ENCODE data around the gene ZNF341.

ZNF341 gene

GRCh38 chr20:33725607-33726264 lies 6.1 kb upstream of the ZNF341 start:
- Histone ChIP-seq H3K9ac (ENCODE audit: low read length) (no peak overlapping the region), H3K4me1 (ENCODE audit: control insufficient read depth, insufficient read depth, low read length) (no peaks in the 10 kb centered on the region), H3K4me3 (ENCODE audit: low read length) (no peak overlapping the region), H3K9me3 (ENCODE audit: control insufficient read depth, low read length) (no peaks in the 10 kb centered on the region), H3K27me3 (ENCODE audit: control insufficient read depth, insufficient read depth, low read length) (no peaks in the 10 kb centered on the region), H3K36me3 (ENCODE audit: control insufficient read depth, insufficient read depth, low read length) (no peaks in the 10 kb centered on the region)

- Histone ChIP-seq H3K4me1 (ENCODE audit: control insufficient read depth, insufficient read depth, low read length) (peaks cover 6% of the 10 kb centered on the region), H3K9me3 (ENCODE audit: control insufficient read depth, low read length) (no peaks in the 10 kb centered on the region), H3K36me3 (ENCODE audit: control insufficient read depth, insufficient read depth, low read length) (no peaks in the 10 kb centered on the region), H3K27me3 (ENCODE audit: control insufficient read depth, insufficient read depth, low read length) (no peaks in the 10 kb centered on the region), H3K9ac (ENCODE audit: low read length) (no peak overlapping the region), H3K4me3 (ENCODE audit: low read length) (no peak overlapping the region)
Measured at GRCh38 chr20:33727115-33727479, 4.7 kb upstream of the ZNF341 start.

- no peak overlapping the region for H3K4me3 ChIP-seq (ENCODE audit: low read length)
- H3K4me1 ChIP-seq (ENCODE audit: control insufficient read depth, insufficient read depth, low read length): peaks cover 12% of the 10 kb centered on the region
- H3K36me3 ChIP-seq (ENCODE audit: control insufficient read depth, insufficient read depth, low read length): no peaks in the 10 kb centered on the region
- no peak overlapping the region for H3K9ac ChIP-seq (ENCODE audit: low read length)
- no peaks in the 10 kb centered on the region for H3K27me3 ChIP-seq (ENCODE audit: control insufficient read depth, insufficient read depth, low read length)
- no peaks in the 10 kb centered on the region for H3K9me3 ChIP-seq (ENCODE audit: control insufficient read depth, low read length)
Measured at GRCh38 chr20:33727806-33728205, 4.0 kb upstream of the ZNF341 start.

- H3K4me3 ChIP-seq (ENCODE audit: low read length): no peak overlapping the region
- H3K36me3 ChIP-seq (ENCODE audit: control insufficient read depth, insufficient read depth, low read length): no peaks in the 10 kb centered on the region
- H3K4me1 ChIP-seq (ENCODE audit: control insufficient read depth, insufficient read depth, low read length): peaks cover 16% of the 10 kb centered on the region
- H3K9ac ChIP-seq (ENCODE audit: low read length): no peak overlapping the region
- no peaks in the 10 kb centered on the region for H3K9me3 ChIP-seq (ENCODE audit: control insufficient read depth, low read length)
- no peaks in the 10 kb centered on the region for H3K27me3 ChIP-seq (ENCODE audit: control insufficient read depth, insufficient read depth, low read length)
Measured at GRCh38 chr20:33728463-33728862, 3.3 kb upstream of the ZNF341 start.

GRCh38 chr20:33729101-33729500 lies 2.7 kb upstream of the ZNF341 start:
- Histone ChIP-seq H3K4me3 (ENCODE audit: low read length) (no peak overlapping the region), H3K4me1 (ENCODE audit: control insufficient read depth, insufficient read depth, low read length) (peaks cover 22% of the 10 kb centered on the region)

GRCh38 chr20:33730946-33731692 lies 677 bp upstream of the ZNF341 start:
- Histone ChIP-seq H3K36me3 (ENCODE audit: control insufficient read depth, insufficient read depth, low read length) (no peaks in the 10 kb centered on the region), H3K9ac (ENCODE audit: low read length) (peak overlapping the region; percentile 84), H3K27me3 (ENCODE audit: control insufficient read depth, insufficient read depth, low read length) (no peaks in the 10 kb centered on the region), H3K4me3 (ENCODE audit: low read length) (peak overlapping the region; percentile 55), H3K4me1 (ENCODE audit: control insufficient read depth, insufficient read depth, low read length) (peaks cover 27% of the 10 kb centered on the region), H3K9me3 (ENCODE audit: control insufficient read depth, low read length) (no peaks in the 10 kb centered on the region)

More at GRCh38 chr20:33729101-33729500, 2.7 kb upstream of the ZNF341 start:
- H3K9me3 ChIP-seq (ENCODE audit: control insufficient read depth, low read length): no peaks in the 10 kb centered on the region
- H3K36me3 ChIP-seq (ENCODE audit: control insufficient read depth, insufficient read depth, low read length): no peaks in the 10 kb centered on the region
- H3K27me3 ChIP-seq (ENCODE audit: control insufficient read depth, insufficient read depth, low read length): no peaks in the 10 kb centered on the region
- H3K9ac ChIP-seq (ENCODE audit: low read length): no peak overlapping the region

GRCh38 chr20:33732166-33732970 lies 572 bp downstream of the ZNF341 start:
- Histone ChIP-seq H3K9me3 (ENCODE audit: control insufficient read depth, low read length) (peaks cover under 1% of the 10 kb centered on the region), H3K27me3 (ENCODE audit: control insufficient read depth, insufficient read depth, low read length) (no peaks in the 10 kb centered on the region), H3K4me3 (ENCODE audit: low read length) (peak overlapping the region; percentile 33), H3K9ac (ENCODE audit: low read length) (peak overlapping the region; percentile 50), H3K36me3 (ENCODE audit: control insufficient read depth, insufficient read depth, low read length) (no peaks in the 10 kb centered on the region), H3K4me1 (ENCODE audit: control insufficient read depth, insufficient read depth, low read length) (peaks cover 27% of the 10 kb centered on the region)

- peaks cover 27% of the 10 kb centered on the region for H3K4me1 ChIP-seq (ENCODE audit: control insufficient read depth, insufficient read depth, low read length)
- peaks cover 4% of the 10 kb centered on the region for H3K9me3 ChIP-seq (ENCODE audit: control insufficient read depth, low read length)
- H3K4me3 ChIP-seq (ENCODE audit: low read length): peak overlapping the region; percentile 22
- no peaks in the 10 kb centered on the region for H3K27me3 ChIP-seq (ENCODE audit: control insufficient read depth, insufficient read depth, low read length)
- H3K9ac ChIP-seq (ENCODE audit: low read length): peak overlapping the region; percentile 47
- H3K36me3 ChIP-seq (ENCODE audit: control insufficient read depth, insufficient read depth, low read length): no peaks in the 10 kb centered on the region
Measured at GRCh38 chr20:33733654-33734576, 2.1 kb downstream of the ZNF341 start.

GRCh38 chr20:33736962-33737361 lies 5.2 kb downstream of the ZNF341 start:
- peaks cover 21% of the 10 kb centered on the region for H3K4me1 ChIP-seq (ENCODE audit: control insufficient read depth, insufficient read depth, low read length)
- H3K9me3 ChIP-seq (ENCODE audit: control insufficient read depth, low read length): peaks cover 4% of the 10 kb centered on the region
- no peak overlapping the region for H3K4me3 ChIP-seq (ENCODE audit: low read length)
- H3K36me3 ChIP-seq (ENCODE audit: control insufficient read depth, insufficient read depth, low read length): no peaks in the 10 kb centered on the region
- no peaks in the 10 kb centered on the region for H3K27me3 ChIP-seq (ENCODE audit: control insufficient read depth, insufficient read depth, low read length)
- no peak overlapping the region for H3K9ac ChIP-seq (ENCODE audit: low read length)

GRCh38 chr20:33739493-33739892 lies 7.7 kb downstream of the ZNF341 start:
- Histone ChIP-seq H3K27me3 (ENCODE audit: control insufficient read depth, insufficient read depth, low read length) (no peaks in the 10 kb centered on the region), H3K9me3 (ENCODE audit: control insufficient read depth, low read length) (peaks cover 4% of the 10 kb centered on the region), H3K9ac (ENCODE audit: low read length) (no peak overlapping the region), H3K4me1 (ENCODE audit: control insufficient read depth, insufficient read depth, low read length) (peaks cover 4% of the 10 kb centered on the region), H3K36me3 (ENCODE audit: control insufficient read depth, insufficient read depth, low read length) (no peaks in the 10 kb centered on the region), H3K4me3 (ENCODE audit: low read length) (no peak overlapping the region)

GRCh38 chr20:33740189-33740588 lies 8.4 kb downstream of the ZNF341 start:
- H3K9me3 ChIP-seq (ENCODE audit: control insufficient read depth, low read length): peaks cover 4% of the 10 kb centered on the region
- H3K4me1 ChIP-seq (ENCODE audit: control insufficient read depth, insufficient read depth, low read length): peaks cover 3% of the 10 kb centered on the region
- no peaks in the 10 kb centered on the region for H3K36me3 ChIP-seq (ENCODE audit: control insufficient read depth, insufficient read depth, low read length)
- no peak overlapping the region for H3K9ac ChIP-seq (ENCODE audit: low read length)
- no peak overlapping the region for H3K4me3 ChIP-seq (ENCODE audit: low read length)
- no peaks in the 10 kb centered on the region for H3K27me3 ChIP-seq (ENCODE audit: control insufficient read depth, insufficient read depth, low read length)

All from mucosa of stomach (tissue), 1 donor.